ENCODE measurements around the gene RAB6A. TPM values are rescaled to one million over a fixed set of nuclear protein-coding genes. Genes with fewer than 3 reads are reported as not detected.

RAB6A gene
- total RNA-seq, 1 experiment from 2014 or later: 121 TPM

DNA sequence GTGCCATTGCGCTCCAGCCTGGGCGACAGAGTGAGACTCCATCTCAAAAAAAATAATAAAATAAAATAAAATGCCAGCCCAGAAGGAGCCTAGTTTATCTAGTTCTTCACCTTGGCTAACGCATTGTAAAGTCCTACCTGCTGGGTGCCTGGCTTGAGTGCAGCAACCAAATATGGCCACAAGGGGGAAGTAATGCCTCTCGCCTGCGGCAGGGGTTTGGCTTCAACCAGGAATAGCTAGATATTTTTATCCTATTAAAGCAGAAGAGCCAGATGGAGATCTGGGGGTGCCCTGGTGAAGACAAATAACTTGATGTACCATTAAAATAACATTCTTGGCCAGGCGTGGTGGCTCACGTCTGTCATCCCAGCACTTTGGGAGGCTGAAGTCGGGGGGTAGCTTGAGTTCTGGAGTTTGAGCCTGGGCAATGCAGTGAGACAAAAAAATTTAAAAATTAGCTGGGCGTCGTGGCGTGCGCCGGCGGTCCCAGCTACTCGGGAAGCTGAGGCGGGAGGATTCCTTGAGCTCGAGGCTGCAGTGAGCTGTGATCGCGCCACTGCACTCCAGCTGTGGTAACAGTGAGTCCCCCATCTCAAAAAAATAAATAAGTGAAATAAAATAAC lies 135.1 kb downstream of the RAB6A start:
- DNase-seq (ENCODE audit: low read depth, low spot score): peak; percentile 56
- Histone ChIP-seq H3K4me1 (ENCODE audit: control insufficient read depth in 1 of 2, insufficient read depth in 2 of 2, low read length in 2 of 2) (peaks cover 0 to 4% of the 10 kb centered on the region in 2 experiments; a peak in 1 of 4 replicates), H2AFZ (ENCODE audit: low read depth, low read length, poor library complexity, severe bottlenecking) (peak overlapping the region; percentile 79), H3K4me2 (ENCODE audit: low read length) (peak overlapping the region; percentile 46), H3K79me2 (ENCODE audit: insufficient read depth, low read length) (no peaks in the 10 kb centered on the region), H3K9ac (ENCODE audit: low read length) (no peak overlapping the region), H3K9me2 (ENCODE audit: insufficient read depth) (no peaks in the 10 kb centered on the region), H3K4me3 (replicated peaks in 1 of 2; ENCODE audit: low read depth in 1 of 2, low read length in 2 of 2) (no peak overlapping the region), H4K20me1 (ENCODE audit: insufficient read depth) (no peaks in the 10 kb centered on the region), H3K27ac (ENCODE audit: low read depth, low read length) (no peak overlapping the region), H3K36me3 (ENCODE audit: control insufficient read depth in 1 of 2, insufficient read depth in 2 of 2, low read length in 2 of 2) (no peaks in the 10 kb centered on the region), H3K9me3 (ENCODE audit: control insufficient read depth in 1 of 2, insufficient read depth in 1 of 2, low read depth in 1 of 2, low read length in 2 of 2) (no peaks in the 10 kb centered on the region), H3K27me3 (ENCODE audit: insufficient read depth, low read length) (peaks cover 9% of the 10 kb centered on the region; the same call in 1 of the 2 replicates)
- POLR2A ChIA-PET: interaction anchor here (1.2 to 1.8 kb wide), 3 partner anchors 22 to 223 kb away, joined by 3 to 7 read pairs (median 5); partner anchors contain the start of gene PLEKHB1
- CTCF ChIA-PET: interaction anchor here (0.6 to 2.7 kb wide), 34 partner anchors 10 to 338 kb away, joined by 3 to 79 read pairs (median 4); partner anchors contain the start of gene PLEKHB1
- no TSS peak for BruUV-seq (replicated peaks)
- TF ChIP-seq RAD21 (IDR thresholded peaks at IDR 0.05; ENCODE audit: low read depth): peak; percentile 92
- TF ChIP-seq, protein P1, sequence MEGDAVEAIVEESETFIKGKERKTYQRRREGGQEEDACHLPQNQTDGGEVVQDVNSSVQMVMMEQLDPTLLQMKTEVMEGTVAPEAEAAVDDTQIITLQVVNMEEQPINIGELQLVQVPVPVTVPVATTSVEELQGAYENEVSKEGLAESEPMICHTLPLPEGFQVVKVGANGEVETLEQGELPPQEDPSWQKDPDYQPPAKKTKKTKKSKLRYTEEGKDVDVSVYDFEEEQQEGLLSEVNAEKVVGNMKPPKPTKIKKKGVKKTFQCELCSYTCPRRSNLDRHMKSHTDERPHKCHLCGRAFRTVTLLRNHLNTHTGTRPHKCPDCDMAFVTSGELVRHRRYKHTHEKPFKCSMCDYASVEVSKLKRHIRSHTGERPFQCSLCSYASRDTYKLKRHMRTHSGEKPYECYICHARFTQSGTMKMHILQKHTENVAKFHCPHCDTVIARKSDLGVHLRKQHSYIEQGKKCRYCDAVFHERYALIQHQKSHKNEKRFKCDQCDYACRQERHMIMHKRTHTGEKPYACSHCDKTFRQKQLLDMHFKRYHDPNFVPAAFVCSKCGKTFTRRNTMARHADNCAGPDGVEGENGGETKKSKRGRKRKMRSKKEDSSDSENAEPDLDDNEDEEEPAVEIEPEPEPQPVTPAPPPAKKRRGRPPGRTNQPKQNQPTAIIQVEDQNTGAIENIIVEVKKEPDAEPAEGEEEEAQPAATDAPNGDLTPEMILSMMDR (IDR thresholded peaks at IDR 0.05 in 2 of 3, conservative IDR thresholded peaks at IDR 0.05 in 1 of 3; ENCODE audit: borderline replicate concordance in 1 of 3, insufficient read depth in 1 of 3, low read depth in 2 of 3, low read length in 2 of 3): peak; percentile 79 to 95 (median 93)
- TF ChIP-seq, protein P2, sequence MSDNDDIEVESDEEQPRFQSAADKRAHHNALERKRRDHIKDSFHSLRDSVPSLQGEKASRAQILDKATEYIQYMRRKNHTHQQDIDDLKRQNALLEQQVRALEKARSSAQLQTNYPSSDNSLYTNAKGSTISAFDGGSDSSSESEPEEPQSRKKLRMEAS (IDR thresholded peaks at IDR 0.05): no peak
- TF ChIP-seq YY1 (IDR thresholded peaks at IDR 0.05; ENCODE audit: extremely low read depth, insufficient replicate concordance, low read depth, low read length): peak; percentile 16
- ATAC-seq: peak; percentile 96
- RAD21 ChIA-PET (ENCODE audit: low non-redundant PET in 1 of 2, low total read pairs in 2 of 2, uncharacterized antibody in 2 of 2, unreplicated experiment in 2 of 2): interaction anchor here (0.6 to 2.3 kb wide), 12 partner anchors 11 to 305 kb away, joined by 3 to 21 read pairs (median 6); no protein-coding TSS in a partner anchor
- intact Hi-C loops (cut with micrococcal nuclease): loop anchor here (1.0 kb wide), 2 partner anchors 35 to 305 kb away; no protein-coding TSS in a partner anchor

Other genes with a start within 250 kb of the RAB6A start
- gene FAM168A, start 163.0 kb downstream of the RAB6A start, total RNA-seq (2021; ENCODE audit: unreplicated experiment): 31.5 TPM
- 22.9 TPM for gene PLEKHB1, start 114.5 kb downstream of the RAB6A start, total RNA-seq (2021; ENCODE audit: unreplicated experiment)
- 66.8 TPM for gene MRPL48, start 26.8 kb upstream of the RAB6A start, total RNA-seq (2021; ENCODE audit: unreplicated experiment)
- gene COA4, start 115.8 kb upstream of the RAB6A start, total RNA-seq (2021; ENCODE audit: unreplicated experiment): 97.0 TPM
- gene PAAF1, start 115.9 kb upstream of the RAB6A start, total RNA-seq (2021; ENCODE audit: unreplicated experiment): 15.5 TPM
- 0.22 TPM for gene DNAJB13, start 190.0 kb upstream of the RAB6A start, total RNA-seq (2021; ENCODE audit: unreplicated experiment)
- 20.4 TPM for gene UCP2, start 221.8 kb upstream of the RAB6A start, total RNA-seq (2021; ENCODE audit: unreplicated experiment)
- gene UCP3, start 248.0 kb upstream of the RAB6A start, total RNA-seq (2021; ENCODE audit: unreplicated experiment): 1.3 TPM